ENCODE measurements around the gene GALNT16.
"Not testable (repeated sequence)": the region's sequence is repeated elsewhere in the genome, so short reads cannot be mapped to it uniquely, and the experiment has no call there.

Gene GALNT16

GRCh38 chr14:69289811-69290520 lies 30.0 kb downstream of the GALNT16 start:
- Histone ChIP-seq H3K4me3 (ENCODE audit: low read length) (no peak overlapping the region), H3K36me3 (replicated peaks; ENCODE audit: insufficient read depth, low read length) (no peaks in the 10 kb centered on the region), H3K79me2 (ENCODE audit: low read length) (no peaks in the 10 kb centered on the region), H3K27me3 (replicated peaks; ENCODE audit: insufficient read depth, low read length) (no peaks in the 10 kb centered on the region), H3K9ac (ENCODE audit: low read length) (no peak overlapping the region), H3K4me1 (ENCODE audit: low read length) (no peaks in the 10 kb centered on the region), H4K20me1 (ENCODE audit: insufficient read depth, low read length) (no peaks in the 10 kb centered on the region), H2AFZ (ENCODE audit: low read length) (no peak overlapping the region), H3K27ac (ENCODE audit: low read length) (no peak overlapping the region), H3K9me3 (replicated peaks; ENCODE audit: insufficient read depth, low read length) (no peaks in the 10 kb centered on the region), H3K9me2 (replicated peaks; ENCODE audit: insufficient read depth, low read length) (no peaks in the 10 kb centered on the region), H3F3A (ENCODE audit: insufficient read depth, low read length) (no peaks in the 10 kb centered on the region), H3K4me2 (ENCODE audit: low read depth, low read length) (no peak overlapping the region)
- no peak for TF ChIP-seq EZH2phosphoT487 (IDR thresholded peaks at IDR 0.05; ENCODE audit: low read length)
- no peak for TF ChIP-seq CTCF (IDR thresholded peaks at IDR 0.05; ENCODE audit: low read length)
- no peak for TF ChIP-seq EZH2 (optimal IDR thresholded peaks at IDR 0.05; ENCODE audit: low read depth, low read length)
- DNase-seq: no peak

DNA sequence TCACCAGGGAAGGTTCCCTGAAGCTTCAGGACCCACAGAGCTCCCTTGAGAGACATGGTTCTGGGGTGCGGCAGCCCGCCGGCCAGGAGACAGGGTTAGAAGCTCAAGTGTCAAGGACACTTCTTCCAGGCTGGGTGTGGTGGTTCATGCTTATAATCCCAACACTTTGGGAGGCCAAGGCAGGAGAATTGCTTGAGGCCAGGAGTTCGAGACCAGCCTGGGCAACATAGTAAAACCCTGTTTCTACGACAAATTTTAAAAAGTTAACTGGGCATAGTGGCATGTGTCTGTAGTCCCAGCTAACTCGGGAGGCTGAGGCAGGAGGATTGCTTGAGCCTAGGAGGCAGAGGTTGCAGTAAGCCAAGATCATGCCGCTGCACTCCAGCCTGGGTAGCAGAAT lies 30.9 kb downstream of the GALNT16 start:
- H3K9ac ChIP-seq (ENCODE audit: low read length); DNase-seq: not testable (repeated sequence)

DNA sequence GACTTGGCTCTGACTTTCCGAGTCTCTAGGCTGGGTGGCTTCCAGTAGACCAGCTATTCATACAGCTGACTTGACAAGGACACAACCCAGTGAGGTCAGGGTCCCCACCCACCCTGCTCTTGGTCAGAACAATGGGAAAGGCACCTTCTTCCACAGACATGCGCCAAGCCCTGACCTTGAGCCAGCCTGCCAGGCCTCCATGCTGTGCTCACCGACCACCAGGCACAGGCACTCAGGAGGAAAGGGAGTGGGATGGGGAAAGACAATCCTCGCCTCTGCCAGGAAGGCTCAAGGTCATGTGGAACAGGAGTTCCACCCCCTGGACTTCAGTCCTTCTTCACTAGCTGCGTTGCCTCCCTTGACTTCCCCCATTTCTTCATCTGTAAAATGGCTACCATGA lies 31.4 kb downstream of the GALNT16 start:
- Histone ChIP-seq H4K20me1 (ENCODE audit: insufficient read depth, low read length) (no peaks in the 10 kb centered on the region), H3F3A (ENCODE audit: insufficient read depth, low read length) (no peaks in the 10 kb centered on the region), H3K4me3 (ENCODE audit: low read length) (no peak overlapping the region), H3K4me2 (ENCODE audit: low read depth, low read length) (no peak overlapping the region), H3K27ac (ENCODE audit: low read length) (no peak overlapping the region), H3K9me3 (replicated peaks; ENCODE audit: insufficient read depth, low read length) (no peaks in the 10 kb centered on the region), H3K4me1 (ENCODE audit: low read length) (no peaks in the 10 kb centered on the region), H3K9ac (ENCODE audit: low read length) (no peak overlapping the region), H3K9me2 (replicated peaks; ENCODE audit: insufficient read depth, low read length) (no peaks in the 10 kb centered on the region), H3K36me3 (replicated peaks; ENCODE audit: insufficient read depth, low read length) (no peaks in the 10 kb centered on the region), H3K27me3 (replicated peaks; ENCODE audit: insufficient read depth, low read length) (no peaks in the 10 kb centered on the region), H3K79me2 (ENCODE audit: low read length) (no peaks in the 10 kb centered on the region), H2AFZ (ENCODE audit: low read length) (no peak overlapping the region)
- DNase-seq: no peak
- TF ChIP-seq EZH2phosphoT487 (IDR thresholded peaks at IDR 0.05; ENCODE audit: low read length) (no peak), EZH2 (optimal IDR thresholded peaks at IDR 0.05; ENCODE audit: low read depth, low read length) (no peak), CTCF (IDR thresholded peaks at IDR 0.05; ENCODE audit: low read length) (no peak)

More for the DNA sequence above, 30.9 kb downstream of the GALNT16 start:
- not testable (repeated sequence) for H3K27me3 ChIP-seq (replicated peaks; ENCODE audit: insufficient read depth, low read length); H3K4me2 ChIP-seq (ENCODE audit: low read depth, low read length); H2AFZ ChIP-seq (ENCODE audit: low read length); H3K27ac ChIP-seq (ENCODE audit: low read length); H3K9me3 ChIP-seq (replicated peaks; ENCODE audit: insufficient read depth, low read length); H3K4me1 ChIP-seq (ENCODE audit: low read length); H3F3A ChIP-seq (ENCODE audit: insufficient read depth, low read length); H3K36me3 ChIP-seq (replicated peaks; ENCODE audit: insufficient read depth, low read length); H3K4me3 ChIP-seq (ENCODE audit: low read length); H3K79me2 ChIP-seq (ENCODE audit: low read length); H3K9me2 ChIP-seq (replicated peaks; ENCODE audit: insufficient read depth, low read length); H4K20me1 ChIP-seq (ENCODE audit: insufficient read depth, low read length)

DNA sequence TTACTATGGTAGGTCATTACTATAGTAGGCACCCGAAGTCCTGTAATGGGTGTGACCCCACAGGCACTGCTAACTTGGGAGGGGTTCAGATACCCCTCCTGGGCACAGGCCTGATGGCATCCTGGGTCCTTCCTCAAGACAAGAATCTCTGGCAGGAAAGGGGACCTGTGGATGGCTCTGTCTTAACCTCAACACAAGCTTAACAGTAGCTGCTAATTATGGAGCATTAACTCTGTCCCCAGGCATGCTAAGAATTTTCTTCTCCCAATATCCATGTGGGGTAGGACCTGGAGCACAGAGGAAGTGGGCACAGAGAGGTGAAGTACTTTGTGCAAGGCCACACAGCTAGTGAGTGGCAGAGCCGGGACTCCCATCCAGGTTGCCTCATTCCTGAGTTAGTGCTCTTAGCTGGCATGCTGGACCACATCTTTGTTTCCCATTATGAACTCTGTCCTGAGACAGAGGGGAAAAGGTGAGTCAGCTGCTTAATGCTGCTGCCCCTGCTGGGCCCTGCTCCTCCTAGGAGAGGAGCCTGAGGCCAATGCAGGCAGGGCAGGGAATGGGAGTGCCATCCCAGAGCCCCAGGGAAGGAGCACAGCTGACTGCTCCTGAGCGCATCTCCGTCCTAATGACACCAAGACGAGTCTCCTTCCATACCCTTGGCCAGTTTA lies 32.1 kb downstream of the GALNT16 start:
- H2AFZ ChIP-seq (ENCODE audit: low read length): no peak overlapping the region
- no peaks in the 10 kb centered on the region for H3K9me3 ChIP-seq (replicated peaks; ENCODE audit: insufficient read depth, low read length)
- no peaks in the 10 kb centered on the region for H3K36me3 ChIP-seq (replicated peaks; ENCODE audit: insufficient read depth, low read length)
- TF ChIP-seq EZH2 (optimal IDR thresholded peaks at IDR 0.05; ENCODE audit: low read depth, low read length): no peak
- no peak overlapping the region for H3K27ac ChIP-seq (ENCODE audit: low read length)
- H3K4me3 ChIP-seq (ENCODE audit: low read length): no peak overlapping the region
- no peaks in the 10 kb centered on the region for H3K9me2 ChIP-seq (replicated peaks; ENCODE audit: insufficient read depth, low read length)
- no peak overlapping the region for H3K4me2 ChIP-seq (ENCODE audit: low read depth, low read length)
- H3K27me3 ChIP-seq (replicated peaks; ENCODE audit: insufficient read depth, low read length): no peaks in the 10 kb centered on the region
- no peaks in the 10 kb centered on the region for H3K79me2 ChIP-seq (ENCODE audit: low read length)
- H3F3A ChIP-seq (ENCODE audit: insufficient read depth, low read length): no peaks in the 10 kb centered on the region
- no peaks in the 10 kb centered on the region for H3K4me1 ChIP-seq (ENCODE audit: low read length)
- no peaks in the 10 kb centered on the region for H4K20me1 ChIP-seq (ENCODE audit: insufficient read depth, low read length)
- H3K9ac ChIP-seq (ENCODE audit: low read length): no peak overlapping the region
- DNase-seq: no peak

Data from MM.1S (cell line).